WTC11 (cell line): Measurements from ENCODE around the gene QRFP. TPM values are rescaled to one million over a fixed set of nuclear protein-coding genes. Genes with fewer than 3 reads are reported as not detected.

Experiments used
- ATAC-seq: fragments of 200-7000 bp; cut with Tn5 transposase; 2 replicates; pipeline ENCODE4 v1.10.0; 2021; ENCODE audit warnings: mild to moderate bottlenecking, moderate library complexity
- CTCF ChIA-PET: fragments of 300-600 bp; sonication (Branson Sonifier 250); formaldehyde crosslinking; loops from one replicate; lab custom pipeline; 2021; ENCODE audit warnings: antibody characterized with exemption; lab: Charles Lee
- POLR2A ChIA-PET: fragments of 350-600 bp; sonication (Branson Sonifier 250); formaldehyde crosslinking; loops from one replicate; lab custom pipeline; 2021; ENCODE audit warnings: antibody characterized with exemption; lab: Charles Lee
- DNase-seq: peaks from one replicate; pipeline ENCODE4 v3.0.0; 2021; ENCODE audit warnings: low spot score
- H3K27ac Mint-ChIP-seq: 2 replicates; pipeline ENCODE4 v1.8.0; 2021; ENCODE audit warnings: mixed read lengths
- H3K27me3 Mint-ChIP-seq: 2 replicates; pipeline ENCODE4 v1.8.0; 2021; ENCODE audit warnings: low read depth, mild to moderate bottlenecking, moderate library complexity, mixed read lengths
- H3K36me3 Mint-ChIP-seq: 2 replicates; pipeline ENCODE4 v1.8.0; 2021; ENCODE audit warnings: mixed read lengths
- H3K4me1 Mint-ChIP-seq: 2 replicates; pipeline ENCODE4 v1.8.0; 2022; ENCODE audit warnings: mixed read lengths
- H3K4me3 Mint-ChIP-seq: 2 replicates; pipeline ENCODE4 v1.8.0; 2021; ENCODE audit warnings: mild to moderate bottlenecking, moderate library complexity, mixed read lengths
- H3K9me3 Mint-ChIP-seq: 2 replicates; pipeline ENCODE4 v1.8.0; 2021; ENCODE audit warnings: mixed read lengths
- ETV6 ChIP-seq: sonication (generic); formaldehyde crosslinking; IDR thresholded peaks from 2 replicates; pipeline ENCODE4 v1.8.1; 2022; ENCODE audit warnings: mild to moderate bottlenecking, missing genetic modification reagents
- FOXJ3 ChIP-seq: sonication (generic); formaldehyde crosslinking; IDR thresholded peaks from 2 replicates; pipeline ENCODE4 v1.9.0; 2021; ENCODE audit warnings: missing genetic modification reagents, mild to moderate bottlenecking, borderline replicate concordance
- FOXP4 ChIP-seq: sonication (generic); formaldehyde crosslinking; IDR thresholded peaks from 2 replicates; pipeline ENCODE4 v1.8.0; 2022; ENCODE audit warnings: mild to moderate bottlenecking, missing genetic modification reagents
- GABPB1 ChIP-seq: sonication (generic); formaldehyde crosslinking; IDR thresholded peaks from 2 replicates; pipeline ENCODE4 v1.8.1; 2023; ENCODE audit warnings: mild to moderate bottlenecking, missing genetic modification reagents
- HMGXB4 ChIP-seq: sonication (generic); formaldehyde crosslinking; IDR thresholded peaks from 2 replicates; pipeline ENCODE4 v1.8.1; 2023; ENCODE audit warnings: mild to moderate bottlenecking, moderate library complexity, missing genetic modification reagents
- JAZF1 ChIP-seq: fragments of 250-450 bp; sonication (Bioruptor Pico); IDR thresholded peaks from 2 replicates; pipeline ENCODE4 v1.9.0; 2021; ENCODE audit warnings: moderate library complexity, mild to moderate bottlenecking, inconsistent platforms
- JUN ChIP-seq: sonication (generic); formaldehyde crosslinking; IDR thresholded peaks from 2 replicates; pipeline ENCODE4 v1.8.0; 2023; ENCODE audit warnings: mild to moderate bottlenecking, missing genetic modification reagents
- MAX ChIP-seq: sonication (generic); formaldehyde crosslinking; IDR thresholded peaks from 2 replicates; pipeline ENCODE4 v1.8.0; 2022; ENCODE audit warnings: mild to moderate bottlenecking, missing genetic modification reagents
- NFATC4 ChIP-seq: fragments of 250-450 bp; sonication (Bioruptor Pico); IDR thresholded peaks from 2 replicates; pipeline ENCODE4 v1.9.0; 2021; ENCODE audit warnings: mild to moderate bottlenecking
- PRRX2 ChIP-seq: fragments of 250-450 bp; sonication (Bioruptor Pico); IDR thresholded peaks from 2 replicates; pipeline ENCODE4 v1.8.0; 2021; ENCODE audit warnings: mild to moderate bottlenecking
- SP1 ChIP-seq: sonication (generic); formaldehyde crosslinking; conservative IDR thresholded peaks from 2 replicates; pipeline ENCODE4 v1.8.1; 2022; ENCODE audit warnings: missing genetic modification reagents
- total RNA-seq: library from RNA; stranded (reverse); gene quantifications from 3 replicates; pipeline ENCODE4 v1.2.3, GENCODE V29; 2021
- TF ChIP-seq, protein P1 (sequence below): sonication (generic); formaldehyde crosslinking; IDR thresholded peaks from 2 replicates; pipeline ENCODE4 v1.8.0; 2022; ENCODE audit warnings: missing genetic modification reagents
- TF ChIP-seq, protein P2 (sequence below): sonication (generic); formaldehyde crosslinking; IDR thresholded peaks from 2 replicates; pipeline ENCODE4 v1.8.1; 2022; ENCODE audit warnings: low read depth, mild to moderate bottlenecking, moderate library complexity, missing genetic modification reagents, borderline replicate concordance
- TF ChIP-seq, protein P3 (sequence below): sonication (generic); formaldehyde crosslinking; IDR thresholded peaks from 2 replicates; pipeline ENCODE4 v1.8.0; 2022; ENCODE audit warnings: mild to moderate bottlenecking, missing genetic modification reagents
- TF ChIP-seq, protein P4 (sequence below): fragments of 200-600 bp; IDR thresholded peaks from 2 replicates; pipeline ENCODE4 v1.8.0; 2022; ENCODE audit warnings: antibody characterized with exemption

Gene QRFP
- total RNA-seq, 1 experiment from 2014 or later: not detected

DNA sequence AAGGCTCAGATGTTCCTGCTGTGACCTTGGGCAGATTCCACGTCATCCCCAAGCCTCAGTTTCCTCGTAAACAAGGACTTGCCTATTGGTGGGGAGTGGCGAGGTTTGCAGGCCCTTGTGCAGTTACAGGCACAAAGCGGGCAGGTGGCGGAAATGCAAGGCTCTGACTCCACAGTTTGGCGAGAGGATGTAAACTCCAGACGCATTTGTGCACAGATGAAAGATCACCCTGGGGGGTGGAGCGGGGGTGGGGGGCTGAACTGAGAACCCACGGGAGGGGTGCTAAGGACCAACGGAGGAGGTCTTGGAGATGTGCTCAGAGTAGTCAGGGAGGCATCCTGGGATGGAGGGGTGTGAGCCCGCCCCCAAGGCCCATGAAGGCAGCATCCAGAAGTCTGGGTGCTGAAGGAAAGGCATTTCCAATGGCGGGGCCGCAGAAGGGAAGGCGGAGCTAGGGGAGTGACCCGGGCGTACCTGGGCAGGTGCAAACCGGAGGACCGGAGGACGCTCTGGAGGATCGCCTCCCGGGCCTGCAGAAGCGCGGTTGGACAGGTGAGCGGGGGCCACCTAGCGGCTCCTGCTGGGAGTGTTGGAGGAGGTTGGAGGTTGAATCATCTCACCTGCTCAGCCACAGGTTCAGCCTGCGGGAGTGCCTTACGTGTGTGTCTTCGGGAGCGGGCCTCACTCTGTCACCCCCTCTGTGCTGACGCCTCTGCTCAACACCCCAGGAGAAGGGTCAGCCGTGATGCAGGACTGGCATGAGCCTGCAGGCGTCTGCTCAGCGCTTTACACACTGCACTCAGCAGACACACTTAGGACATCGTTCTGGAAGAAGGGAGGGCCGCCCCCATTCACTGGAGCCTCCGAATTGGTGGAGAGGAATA lies 44.3 kb upstream of the QRFP start (continued):
- TF ChIP-seq, protein P1, sequence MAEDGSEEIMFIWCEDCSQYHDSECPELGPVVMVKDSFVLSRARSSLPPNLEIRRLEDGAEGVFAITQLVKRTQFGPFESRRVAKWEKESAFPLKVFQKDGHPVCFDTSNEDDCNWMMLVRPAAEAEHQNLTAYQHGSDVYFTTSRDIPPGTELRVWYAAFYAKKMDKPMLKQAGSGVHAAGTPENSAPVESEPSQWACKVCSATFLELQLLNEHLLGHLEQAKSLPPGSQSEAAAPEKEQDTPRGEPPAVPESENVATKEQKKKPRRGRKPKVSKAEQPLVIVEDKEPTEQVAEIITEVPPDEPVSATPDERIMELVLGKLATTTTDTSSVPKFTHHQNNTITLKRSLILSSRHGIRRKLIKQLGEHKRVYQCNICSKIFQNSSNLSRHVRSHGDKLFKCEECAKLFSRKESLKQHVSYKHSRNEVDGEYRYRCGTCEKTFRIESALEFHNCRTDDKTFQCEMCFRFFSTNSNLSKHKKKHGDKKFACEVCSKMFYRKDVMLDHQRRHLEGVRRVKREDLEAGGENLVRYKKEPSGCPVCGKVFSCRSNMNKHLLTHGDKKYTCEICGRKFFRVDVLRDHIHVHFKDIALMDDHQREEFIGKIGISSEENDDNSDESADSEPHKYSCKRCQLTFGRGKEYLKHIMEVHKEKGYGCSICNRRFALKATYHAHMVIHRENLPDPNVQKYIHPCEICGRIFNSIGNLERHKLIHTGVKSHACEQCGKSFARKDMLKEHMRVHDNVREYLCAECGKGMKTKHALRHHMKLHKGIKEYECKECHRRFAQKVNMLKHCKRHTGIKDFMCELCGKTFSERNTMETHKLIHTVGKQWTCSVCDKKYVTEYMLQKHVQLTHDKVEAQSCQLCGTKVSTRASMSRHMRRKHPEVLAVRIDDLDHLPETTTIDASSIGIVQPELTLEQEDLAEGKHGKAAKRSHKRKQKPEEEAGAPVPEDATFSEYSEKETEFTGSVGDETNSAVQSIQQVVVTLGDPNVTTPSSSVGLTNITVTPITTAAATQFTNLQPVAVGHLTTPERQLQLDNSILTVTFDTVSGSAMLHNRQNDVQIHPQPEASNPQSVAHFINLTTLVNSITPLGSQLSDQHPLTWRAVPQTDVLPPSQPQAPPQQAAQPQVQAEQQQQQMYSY: peak; percentile 84
- TF ChIP-seq GABPB1 (CRISPR knock-in tag) (no peak), MAX (peak; percentile 60; the same call in 1 of the 2 replicates), FOXP4 (CRISPR knock-in tag) (no peak), FOXJ3 (no peak), PRRX2 (CRISPR knock-in tag) (no peak), SP1 (CRISPR knock-in tag) (peak; percentile 44; the same call in 1 of the 2 replicates), ETV6 (CRISPR knock-in tag) (peak; percentile 69; the same call in 1 of the 2 replicates)

DNA sequence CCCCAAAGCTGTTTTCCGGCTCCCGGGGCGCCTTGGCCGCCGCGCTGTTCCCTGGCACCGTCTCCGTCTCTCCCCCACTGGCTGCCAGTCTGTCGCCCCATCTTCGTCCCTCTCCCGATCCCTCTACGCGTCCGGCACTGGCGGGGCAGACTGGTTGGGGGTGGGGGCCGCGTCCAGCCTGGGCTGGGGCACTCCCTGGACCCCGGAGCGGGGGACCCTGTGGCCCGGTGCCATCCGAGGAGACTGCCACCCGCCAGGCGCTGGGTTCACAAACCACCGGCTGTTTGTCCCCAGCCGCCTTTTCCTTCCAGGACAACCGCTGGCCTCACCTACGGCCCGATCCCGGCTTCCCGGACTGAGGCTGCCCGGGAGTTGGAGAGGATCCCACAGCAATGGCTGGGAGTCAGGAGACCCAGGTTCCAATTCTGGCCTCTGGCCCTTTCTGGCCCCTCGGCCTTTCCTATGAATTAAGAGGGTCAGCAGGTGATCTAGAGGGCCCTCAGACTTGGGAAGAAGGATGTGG lies 43.5 kb upstream of the QRFP start:
- Mint-ChIP-seq H3K4me1 (peaks cover 30% of the 10 kb centered on the region), H3K4me3 (peak overlapping the region; percentile 61), H3K27me3 (peaks cover 50% of the 10 kb centered on the region), H3K9me3 (no peaks in the 10 kb centered on the region), H3K27ac (no peak overlapping the region), H3K36me3 (no peaks in the 10 kb centered on the region)
- TF ChIP-seq JUN (no peak), NFATC4 (CRISPR knock-in tag) (no peak)
- TF ChIP-seq, protein P2, sequence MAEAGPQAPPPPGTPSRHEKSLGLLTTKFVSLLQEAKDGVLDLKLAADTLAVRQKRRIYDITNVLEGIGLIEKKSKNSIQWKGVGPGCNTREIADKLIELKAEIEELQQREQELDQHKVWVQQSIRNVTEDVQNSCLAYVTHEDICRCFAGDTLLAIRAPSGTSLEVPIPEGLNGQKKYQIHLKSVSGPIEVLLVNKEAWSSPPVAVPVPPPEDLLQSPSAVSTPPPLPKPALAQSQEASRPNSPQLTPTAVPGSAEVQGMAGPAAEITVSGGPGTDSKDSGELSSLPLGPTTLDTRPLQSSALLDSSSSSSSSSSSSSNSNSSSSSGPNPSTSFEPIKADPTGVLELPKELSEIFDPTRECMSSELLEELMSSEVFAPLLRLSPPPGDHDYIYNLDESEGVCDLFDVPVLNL (CRISPR knock-in tag): no peak
- CTCF ChIA-PET: interaction anchor here (0.6 to 1.4 kb wide), 10 partner anchors 13 to 74 kb away, joined by 3 to 11 read pairs (median 4); no protein-coding TSS in a partner anchor
- ATAC-seq (no peak), DNase-seq (peak; percentile 41)
- POLR2A ChIA-PET: no interaction called here

DNA sequence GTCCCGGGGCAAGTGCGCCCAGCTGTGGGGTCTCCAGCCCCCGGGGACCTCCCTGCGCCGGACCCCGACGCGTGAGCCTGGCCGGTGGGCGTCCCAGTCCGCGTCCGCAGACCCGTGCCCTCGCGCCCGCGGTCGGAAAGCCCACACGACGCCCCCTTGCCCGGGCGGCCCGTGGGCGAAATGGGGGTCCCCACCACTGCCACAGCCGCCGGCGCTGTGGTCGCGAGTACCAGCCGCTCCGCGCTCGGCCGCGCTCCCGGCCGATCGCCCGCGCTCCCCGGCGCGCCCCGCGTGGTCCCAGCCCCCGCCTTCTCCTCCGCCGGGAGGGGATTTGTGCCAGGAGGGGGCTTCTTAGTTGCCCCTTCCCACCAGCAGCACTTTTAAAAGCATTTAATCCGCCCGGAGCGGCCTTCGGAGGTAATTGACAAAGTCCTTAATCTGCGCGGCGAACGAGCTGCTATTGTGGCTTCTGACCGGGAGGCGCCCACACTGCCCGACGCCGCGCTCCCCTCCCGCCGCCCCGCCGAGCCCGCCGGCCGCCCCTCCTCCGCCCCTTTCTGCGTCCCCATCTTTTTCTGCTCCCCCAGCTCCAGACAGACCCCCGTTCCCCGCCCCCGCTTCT lies 42.9 kb upstream of the QRFP start:
- CTCF ChIA-PET: interaction anchor here (0.6 to 1.4 kb wide), 10 partner anchors 12 to 73 kb away, joined by 3 to 11 read pairs (median 4); no protein-coding TSS in a partner anchor
- peaks cover 50% of the 10 kb centered on the region for H3K27me3 Mint-ChIP-seq
- no peaks in the 10 kb centered on the region for H3K9me3 Mint-ChIP-seq
- peak overlapping the region; percentile 61 for H3K4me3 Mint-ChIP-seq
- POLR2A ChIA-PET: no interaction called here
- H3K27ac Mint-ChIP-seq: no peak overlapping the region
- H3K4me1 Mint-ChIP-seq: peaks cover 36% of the 10 kb centered on the region
- ATAC-seq: no peak
- H3K36me3 Mint-ChIP-seq: no peaks in the 10 kb centered on the region
- peak; percentile 42 for DNase-seq
- TF ChIP-seq GABPB1 (CRISPR knock-in tag) (no peak), FOXP4 (CRISPR knock-in tag) (no peak), MAX (peak; percentile 34; the same call in 1 of the 2 replicates), HMGXB4 (no peak; the same call in 1 of the 2 replicates), JAZF1 (no peak)
- TF ChIP-seq, protein P3, sequence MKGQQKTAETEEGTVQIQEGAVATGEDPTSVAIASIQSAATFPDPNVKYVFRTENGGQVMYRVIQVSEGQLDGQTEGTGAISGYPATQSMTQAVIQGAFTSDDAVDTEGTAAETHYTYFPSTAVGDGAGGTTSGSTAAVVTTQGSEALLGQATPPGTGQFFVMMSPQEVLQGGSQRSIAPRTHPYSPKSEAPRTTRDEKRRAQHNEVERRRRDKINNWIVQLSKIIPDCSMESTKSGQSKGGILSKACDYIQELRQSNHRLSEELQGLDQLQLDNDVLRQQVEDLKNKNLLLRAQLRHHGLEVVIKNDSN (CRISPR knock-in tag): 0 out of 2 replicates have a peak, but pooled peaks have one; percentile 5
- TF ChIP-seq, protein P4, sequence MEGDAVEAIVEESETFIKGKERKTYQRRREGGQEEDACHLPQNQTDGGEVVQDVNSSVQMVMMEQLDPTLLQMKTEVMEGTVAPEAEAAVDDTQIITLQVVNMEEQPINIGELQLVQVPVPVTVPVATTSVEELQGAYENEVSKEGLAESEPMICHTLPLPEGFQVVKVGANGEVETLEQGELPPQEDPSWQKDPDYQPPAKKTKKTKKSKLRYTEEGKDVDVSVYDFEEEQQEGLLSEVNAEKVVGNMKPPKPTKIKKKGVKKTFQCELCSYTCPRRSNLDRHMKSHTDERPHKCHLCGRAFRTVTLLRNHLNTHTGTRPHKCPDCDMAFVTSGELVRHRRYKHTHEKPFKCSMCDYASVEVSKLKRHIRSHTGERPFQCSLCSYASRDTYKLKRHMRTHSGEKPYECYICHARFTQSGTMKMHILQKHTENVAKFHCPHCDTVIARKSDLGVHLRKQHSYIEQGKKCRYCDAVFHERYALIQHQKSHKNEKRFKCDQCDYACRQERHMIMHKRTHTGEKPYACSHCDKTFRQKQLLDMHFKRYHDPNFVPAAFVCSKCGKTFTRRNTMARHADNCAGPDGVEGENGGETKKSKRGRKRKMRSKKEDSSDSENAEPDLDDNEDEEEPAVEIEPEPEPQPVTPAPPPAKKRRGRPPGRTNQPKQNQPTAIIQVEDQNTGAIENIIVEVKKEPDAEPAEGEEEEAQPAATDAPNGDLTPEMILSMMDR: peak; percentile 23; the same call in 1 of the 2 replicates
